OCI-LY1 (cell line): ENCODE data around the gene SH2D6.
"Not testable (repeated sequence)": the region's sequence is repeated elsewhere in the genome, so short reads cannot be mapped to it uniquely, and the experiment has no call there.

Experiments used
- H2AFZ ChIP-seq: fragments of 200-600 bp; sonication (generic), shearing (Covaris generic); 2 replicates; pipeline ENCODE4 v1.6.0; 2014; ENCODE audit warnings: antibody characterized with exemption, mild to moderate bottlenecking, low read length
- H3F3A ChIP-seq: fragments of 200-600 bp; sonication (generic), shearing (Covaris generic); 2 replicates; pipeline ENCODE4 v1.6.0; 2014; ENCODE audit warnings: mild to moderate bottlenecking, antibody characterized with exemption, low read length, moderate library complexity; ENCODE audit not compliant: insufficient read depth
- H3K27ac ChIP-seq: fragments of 200-600 bp; sonication (generic); 2 replicates; pipeline ENCODE4 v1.5.1; 2014; ENCODE audit warnings: low read length, mixed run types, mild to moderate bottlenecking, low read depth; ENCODE audit not compliant: poor library complexity, severe bottlenecking
- H3K27me3 ChIP-seq: fragments of 200-600 bp; sonication (generic); 2 replicates; pipeline ENCODE4 v1.6.0; 2014; ENCODE audit warnings: antibody characterized with exemption, mild to moderate bottlenecking, low read length, moderate library complexity; ENCODE audit not compliant: insufficient read depth
- H3K36me3 ChIP-seq: fragments of 200-600 bp; sonication (generic); 2 replicates; pipeline ENCODE4 v1.6.1; 2014; ENCODE audit warnings: mild to moderate bottlenecking, antibody characterized with exemption, low read length, moderate library complexity, mixed read lengths; ENCODE audit not compliant: insufficient read depth
- H3K4me1 ChIP-seq: fragments of 200-600 bp; sonication (generic); 2 replicates; pipeline ENCODE4 v1.5.1; 2014; ENCODE audit warnings: mild to moderate bottlenecking, low read length, moderate library complexity; ENCODE audit not compliant: insufficient read depth, severe bottlenecking
- H3K4me2 ChIP-seq: fragments of 200-600 bp; sonication (generic), shearing (Covaris generic); 2 replicates; pipeline ENCODE4 v1.6.1; 2014; ENCODE audit warnings: low read length
- H3K4me3 ChIP-seq: fragments of 200-600 bp; sonication (generic); 2 replicates; pipeline ENCODE4 v1.5.1; 2014; ENCODE audit warnings: low read length, low read depth, mild to moderate bottlenecking, mixed read lengths; ENCODE audit not compliant: poor library complexity, severe bottlenecking
- H3K79me2 ChIP-seq: fragments of 200-600 bp; shearing (Covaris generic); 2 replicates; pipeline ENCODE4 v1.6.1; 2016; ENCODE audit warnings: mixed run types, low read length, mixed read lengths; ENCODE audit not compliant: insufficient read depth
- H3K9ac ChIP-seq: fragments of 200-600 bp; sonication (generic), shearing (Covaris generic); 2 replicates; pipeline ENCODE4 v1.6.1; 2014; ENCODE audit warnings: mild to moderate bottlenecking, low read length, mixed read lengths
- H3K9me2 ChIP-seq: fragments of 200-600 bp; sonication (generic), shearing (Covaris generic); 2 replicates; pipeline ENCODE4 v1.6.1; 2014; ENCODE audit warnings: low read depth, mild to moderate bottlenecking, low read length, mixed read lengths
- H3K9me3 ChIP-seq: fragments of 200-600 bp; shearing (Covaris generic); 2 replicates; pipeline ENCODE4 v1.6.1; 2014; ENCODE audit warnings: low read length, mixed read lengths
- H4K20me1 ChIP-seq: fragments of 200-600 bp; sonication (generic), shearing (Covaris generic); 2 replicates; pipeline ENCODE4 v1.6.0; 2016; ENCODE audit warnings: mild to moderate bottlenecking, low read length; ENCODE audit not compliant: insufficient read depth
- EZH2 ChIP-seq: fragments of 200-600 bp; sonication (generic), shearing (Covaris generic); IDR thresholded peaks from 2 replicates; pipeline ENCODE4 v1.8.0; 2017; ENCODE audit warnings: borderline replicate concordance, mixed run types, mild to moderate bottlenecking, antibody characterized with exemption, low read length, moderate library complexity, mixed read lengths
- TF ChIP-seq, protein P1 (sequence below): fragments of 200-600 bp; sonication (generic), shearing (Covaris generic); IDR thresholded peaks from 2 replicates; pipeline ENCODE4 v1.5.1; 2017; ENCODE audit warnings: mild to moderate bottlenecking, antibody characterized with exemption, low read length, moderate library complexity, mixed read lengths

The SH2D6 gene

GRCh38 chr2:85439025-85439472 is 20.5 kb downstream of the SH2D6 start:
- H2AFZ ChIP-seq: no peak overlapping the region
- H3K27ac ChIP-seq: no peak overlapping the region
- H3K4me2 ChIP-seq: no peak overlapping the region
- no peaks in the 10 kb centered on the region for H3K9me2 ChIP-seq
- no peak overlapping the region for H3K4me3 ChIP-seq
- H3K79me2 ChIP-seq: no peaks in the 10 kb centered on the region
- no peaks in the 10 kb centered on the region for H3K9me3 ChIP-seq
- TF ChIP-seq, protein P1, sequence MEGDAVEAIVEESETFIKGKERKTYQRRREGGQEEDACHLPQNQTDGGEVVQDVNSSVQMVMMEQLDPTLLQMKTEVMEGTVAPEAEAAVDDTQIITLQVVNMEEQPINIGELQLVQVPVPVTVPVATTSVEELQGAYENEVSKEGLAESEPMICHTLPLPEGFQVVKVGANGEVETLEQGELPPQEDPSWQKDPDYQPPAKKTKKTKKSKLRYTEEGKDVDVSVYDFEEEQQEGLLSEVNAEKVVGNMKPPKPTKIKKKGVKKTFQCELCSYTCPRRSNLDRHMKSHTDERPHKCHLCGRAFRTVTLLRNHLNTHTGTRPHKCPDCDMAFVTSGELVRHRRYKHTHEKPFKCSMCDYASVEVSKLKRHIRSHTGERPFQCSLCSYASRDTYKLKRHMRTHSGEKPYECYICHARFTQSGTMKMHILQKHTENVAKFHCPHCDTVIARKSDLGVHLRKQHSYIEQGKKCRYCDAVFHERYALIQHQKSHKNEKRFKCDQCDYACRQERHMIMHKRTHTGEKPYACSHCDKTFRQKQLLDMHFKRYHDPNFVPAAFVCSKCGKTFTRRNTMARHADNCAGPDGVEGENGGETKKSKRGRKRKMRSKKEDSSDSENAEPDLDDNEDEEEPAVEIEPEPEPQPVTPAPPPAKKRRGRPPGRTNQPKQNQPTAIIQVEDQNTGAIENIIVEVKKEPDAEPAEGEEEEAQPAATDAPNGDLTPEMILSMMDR: no peak
- TF ChIP-seq EZH2: no peak
- no peaks in the 10 kb centered on the region for H4K20me1 ChIP-seq
- H3K4me1 ChIP-seq: peaks cover 19% of the 10 kb centered on the region
- no peaks in the 10 kb centered on the region for H3K36me3 ChIP-seq
- H3F3A ChIP-seq: no peaks in the 10 kb centered on the region
- no peaks in the 10 kb centered on the region for H3K27me3 ChIP-seq
- H3K9ac ChIP-seq: no peak overlapping the region

DNA sequence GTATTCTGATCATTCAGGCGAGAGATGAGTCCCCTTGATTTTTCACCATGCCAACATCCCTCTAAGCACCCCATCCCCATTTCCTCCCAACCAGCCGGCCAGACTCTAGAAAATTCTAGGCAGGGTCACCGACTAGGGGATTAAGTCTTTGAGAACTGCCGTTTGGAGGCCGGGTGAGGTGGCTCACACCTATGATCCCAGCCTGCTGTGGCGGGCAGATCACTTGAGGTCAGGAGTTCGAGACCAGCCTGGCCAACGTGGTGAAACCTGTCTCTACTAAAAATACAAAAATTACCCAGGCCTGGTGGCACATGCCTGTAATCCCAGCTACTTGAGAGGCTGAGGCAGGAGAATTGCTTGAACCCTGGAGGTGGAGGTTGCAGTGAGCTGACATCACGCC is 21.1 kb downstream of the SH2D6 start:
- H3K9ac ChIP-seq, H3K36me3 ChIP-seq, H4K20me1 ChIP-seq, H3K79me2 ChIP-seq, H3K9me2 ChIP-seq, H3F3A ChIP-seq, H3K27me3 ChIP-seq, H3K27ac ChIP-seq, H3K9me3 ChIP-seq, H3K4me3 ChIP-seq, H2AFZ ChIP-seq, H3K4me2 ChIP-seq: not testable (repeated sequence)
- H3K4me1 ChIP-seq: peaks cover 19% of the 10 kb centered on the region

DNA sequence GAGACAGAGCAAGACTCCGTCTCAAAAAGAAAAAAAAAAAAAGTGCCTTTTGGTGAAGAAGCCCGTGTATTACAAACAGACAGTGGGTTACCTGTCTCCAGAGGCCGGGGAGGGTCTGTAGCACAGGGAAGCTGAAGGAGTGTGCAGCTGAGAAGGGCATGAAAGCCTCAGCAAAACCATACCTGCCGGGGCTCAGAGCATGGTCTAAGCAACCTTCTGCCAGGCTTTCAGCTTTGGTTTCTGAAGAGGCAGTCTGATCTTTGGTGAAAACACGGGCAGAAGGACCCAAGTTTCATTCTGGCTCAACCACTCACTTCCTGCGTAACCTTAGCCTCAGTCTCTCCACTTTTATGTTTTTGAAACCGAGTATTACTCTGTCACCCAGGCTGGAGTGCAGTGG is 21.5 kb downstream of the SH2D6 start:
- no peak overlapping the region for H2AFZ ChIP-seq
- TF ChIP-seq, protein P1: no peak
- no peak for TF ChIP-seq EZH2
- H3K36me3 ChIP-seq: no peaks in the 10 kb centered on the region
- no peaks in the 10 kb centered on the region for H4K20me1 ChIP-seq
- H3K79me2 ChIP-seq: no peaks in the 10 kb centered on the region
- H3K9me2 ChIP-seq: no peaks in the 10 kb centered on the region
- H3K27me3 ChIP-seq: no peaks in the 10 kb centered on the region
- H3K4me2 ChIP-seq: no peak overlapping the region
- H3K4me1 ChIP-seq: peaks cover 19% of the 10 kb centered on the region
- no peaks in the 10 kb centered on the region for H3F3A ChIP-seq
- H3K9me3 ChIP-seq: no peaks in the 10 kb centered on the region
- H3K27ac ChIP-seq: no peak overlapping the region
- H3K4me3 ChIP-seq: no peak overlapping the region
- H3K9ac ChIP-seq: no peak overlapping the region

DNA sequence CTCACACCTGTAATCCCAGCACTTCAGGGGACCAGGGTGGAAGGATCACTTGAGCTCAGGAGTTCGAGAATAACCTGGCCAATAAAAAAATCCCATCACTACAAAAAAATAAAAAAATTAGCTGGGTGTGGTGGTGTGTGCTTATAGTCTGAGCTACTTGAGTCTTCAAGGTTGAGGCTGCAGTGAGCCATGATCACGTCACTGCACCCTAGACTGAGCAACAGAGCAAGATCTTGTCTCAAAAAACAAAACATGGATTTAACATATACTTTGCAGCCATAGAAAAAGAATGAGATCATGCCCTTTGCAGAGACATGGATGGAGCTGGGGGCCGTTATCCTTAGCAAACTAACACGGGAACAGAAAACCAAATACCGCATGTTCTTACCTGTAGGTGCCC is 22.2 kb downstream of the SH2D6 start:
- Histone ChIP-seq H3F3A (no peaks in the 10 kb centered on the region), H3K4me2 (no peak overlapping the region), H3K9ac (no peak overlapping the region), H3K9me2 (no peaks in the 10 kb centered on the region), H3K36me3 (no peaks in the 10 kb centered on the region), H3K27ac (no peak overlapping the region), H3K27me3 (no peaks in the 10 kb centered on the region), H2AFZ (no peak overlapping the region), H3K79me2 (no peaks in the 10 kb centered on the region), H3K9me3 (no peaks in the 10 kb centered on the region), H3K4me1 (peaks cover 19% of the 10 kb centered on the region), H4K20me1 (no peaks in the 10 kb centered on the region), H3K4me3 (no peak overlapping the region)
- TF ChIP-seq, protein P1: no peak
- TF ChIP-seq EZH2: no peak
